ENCODE results near the gene ACOX1.

ACOX1 gene

DNA sequence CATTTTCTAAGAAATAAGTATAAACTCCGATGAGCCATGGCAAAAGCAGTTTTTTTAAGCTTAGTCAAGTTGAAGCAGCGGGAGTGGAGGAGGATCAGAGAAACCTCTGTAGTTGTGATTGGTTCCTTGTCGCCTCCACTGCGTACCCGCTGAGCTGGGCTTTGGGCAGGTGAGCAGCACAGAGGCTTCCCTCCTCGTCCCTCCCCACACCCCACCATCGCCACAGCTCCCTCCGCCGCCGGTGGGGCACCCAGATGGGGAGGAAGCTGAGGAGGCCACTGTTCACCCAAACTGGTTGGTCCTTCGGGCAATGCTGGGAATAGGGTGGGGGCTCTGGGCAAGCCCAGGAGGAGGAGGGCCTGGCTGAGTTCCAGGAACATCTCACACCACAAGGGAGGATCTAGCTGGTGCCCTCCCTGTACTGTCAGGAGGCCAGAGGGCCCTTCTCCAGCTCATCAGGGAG is 69.1 kb downstream of the ACOX1 start:
- peak; percentile 51 for DNase-seq (ENCODE audit: low read depth)
- TF ChIP-seq, protein P1, sequence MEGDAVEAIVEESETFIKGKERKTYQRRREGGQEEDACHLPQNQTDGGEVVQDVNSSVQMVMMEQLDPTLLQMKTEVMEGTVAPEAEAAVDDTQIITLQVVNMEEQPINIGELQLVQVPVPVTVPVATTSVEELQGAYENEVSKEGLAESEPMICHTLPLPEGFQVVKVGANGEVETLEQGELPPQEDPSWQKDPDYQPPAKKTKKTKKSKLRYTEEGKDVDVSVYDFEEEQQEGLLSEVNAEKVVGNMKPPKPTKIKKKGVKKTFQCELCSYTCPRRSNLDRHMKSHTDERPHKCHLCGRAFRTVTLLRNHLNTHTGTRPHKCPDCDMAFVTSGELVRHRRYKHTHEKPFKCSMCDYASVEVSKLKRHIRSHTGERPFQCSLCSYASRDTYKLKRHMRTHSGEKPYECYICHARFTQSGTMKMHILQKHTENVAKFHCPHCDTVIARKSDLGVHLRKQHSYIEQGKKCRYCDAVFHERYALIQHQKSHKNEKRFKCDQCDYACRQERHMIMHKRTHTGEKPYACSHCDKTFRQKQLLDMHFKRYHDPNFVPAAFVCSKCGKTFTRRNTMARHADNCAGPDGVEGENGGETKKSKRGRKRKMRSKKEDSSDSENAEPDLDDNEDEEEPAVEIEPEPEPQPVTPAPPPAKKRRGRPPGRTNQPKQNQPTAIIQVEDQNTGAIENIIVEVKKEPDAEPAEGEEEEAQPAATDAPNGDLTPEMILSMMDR (conservative IDR thresholded peaks at IDR 0.05; ENCODE audit: control insufficient read depth, insufficient read depth, low read depth, low read length), result no peak
- no peak overlapping the region for H3K4me3 ChIP-seq (ENCODE audit: control insufficient read depth, low read depth, low read length)

DNA sequence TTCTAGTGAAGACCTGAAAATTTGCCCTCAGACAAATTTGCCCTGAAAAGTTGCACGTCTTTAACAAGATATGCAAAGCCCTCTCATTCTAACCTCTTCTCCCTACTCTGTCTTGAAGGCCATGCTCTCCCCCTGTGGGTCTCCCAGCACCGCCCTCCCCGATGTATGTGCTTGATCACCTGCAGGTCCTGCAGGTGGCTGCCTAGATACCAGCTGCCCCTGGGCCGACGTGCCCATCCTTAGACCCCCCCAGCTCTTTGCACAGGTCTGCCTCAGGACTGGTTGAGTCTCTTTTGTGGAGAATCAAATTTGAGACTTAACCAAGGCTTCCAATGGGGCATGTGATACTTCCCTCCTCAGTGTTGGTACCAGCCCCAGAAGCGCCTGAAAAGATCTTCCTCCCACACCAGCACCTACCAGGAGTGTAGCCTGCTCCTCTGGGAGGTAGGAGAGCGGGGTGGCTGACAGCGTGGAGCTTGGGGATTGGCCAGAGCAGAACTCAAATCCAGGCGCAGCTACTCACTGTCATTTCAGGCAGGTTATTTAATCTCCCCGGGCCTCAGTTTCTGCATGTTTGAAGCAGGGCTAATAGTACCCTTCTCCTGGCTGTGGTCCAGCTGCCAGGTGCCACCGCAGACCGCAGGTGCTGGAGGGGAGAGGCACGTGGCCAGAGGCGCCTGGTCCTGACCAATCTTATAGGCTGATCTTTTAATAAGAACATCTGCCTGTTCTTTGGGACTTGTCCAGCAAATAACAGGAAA is 69.7 kb downstream of the ACOX1 start:
- no peak overlapping the region for H3K4me3 ChIP-seq (ENCODE audit: control insufficient read depth, low read depth, low read length)
- no peak for DNase-seq (ENCODE audit: low read depth)
- TF ChIP-seq, protein P1 (conservative IDR thresholded peaks at IDR 0.05; ENCODE audit: control insufficient read depth, insufficient read depth, low read depth, low read length), result no peak

DNA sequence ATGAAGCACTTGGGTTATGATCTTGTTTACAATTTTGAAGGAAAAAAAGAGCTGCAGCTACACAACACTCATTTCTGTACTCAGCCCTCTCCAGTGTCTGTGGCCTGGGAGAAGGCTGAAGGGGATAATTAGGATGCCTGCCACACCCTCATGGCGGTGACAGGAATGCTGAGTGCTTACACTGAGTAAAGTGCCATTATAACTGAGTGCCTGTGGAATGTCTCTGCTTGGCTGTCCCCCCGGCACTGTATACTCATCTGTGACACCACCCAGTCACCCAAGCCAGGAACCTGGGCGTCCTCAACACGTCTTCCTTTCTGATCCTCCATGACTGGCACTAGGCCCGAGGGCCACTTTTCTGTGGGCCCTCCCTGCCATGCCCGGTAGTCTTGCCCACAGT is 70.8 kb downstream of the ACOX1 start:
- DNase-seq (ENCODE audit: low read depth), result no peak
- H3K4me3 ChIP-seq (ENCODE audit: control insufficient read depth, low read depth, low read length), result no peak overlapping the region
- TF ChIP-seq, protein P1 (conservative IDR thresholded peaks at IDR 0.05; ENCODE audit: control insufficient read depth, insufficient read depth, low read depth, low read length), result no peak

DNA sequence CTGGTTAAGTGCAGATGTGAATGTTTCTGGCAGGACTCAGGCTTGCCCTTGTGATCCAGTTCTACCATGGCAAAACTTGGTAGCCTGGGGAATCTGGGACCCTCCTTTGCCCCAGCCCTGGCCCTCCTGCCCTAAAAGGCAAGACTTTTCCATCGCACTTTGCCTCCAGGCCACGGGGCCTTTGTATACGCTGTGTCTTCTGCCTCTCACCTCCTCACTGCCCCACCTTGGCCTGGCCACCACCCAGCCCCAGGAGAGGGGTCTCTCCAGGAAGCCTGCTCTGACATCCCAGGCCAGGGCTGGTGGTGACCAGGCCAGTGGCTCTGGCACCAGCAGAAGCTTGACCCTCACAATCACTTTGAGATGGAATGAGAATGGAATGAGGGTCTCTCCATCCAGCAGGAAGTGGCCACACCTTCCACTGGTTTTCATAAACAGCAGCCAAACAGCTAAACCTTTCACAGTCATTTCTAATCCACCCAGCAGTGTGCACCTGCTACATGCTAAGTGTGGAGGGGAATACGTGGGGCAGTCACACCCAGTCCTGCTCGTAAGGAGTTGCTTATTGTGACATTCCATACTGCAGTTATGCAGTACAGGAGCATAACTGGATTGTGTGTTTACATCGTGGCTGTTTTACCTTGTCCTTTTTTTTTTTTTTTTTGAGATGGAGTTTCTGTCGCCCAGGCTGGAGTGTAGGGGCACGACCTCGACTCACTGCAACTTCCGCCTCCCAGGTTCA is 72.7 kb downstream of the ACOX1 start:
- TF ChIP-seq, protein P1 (conservative IDR thresholded peaks at IDR 0.05; ENCODE audit: control insufficient read depth, insufficient read depth, low read depth, low read length), result no peak
- H3K4me3 ChIP-seq (ENCODE audit: control insufficient read depth, low read depth, low read length), result no peak overlapping the region
- no peak for DNase-seq (ENCODE audit: low read depth)

DNA sequence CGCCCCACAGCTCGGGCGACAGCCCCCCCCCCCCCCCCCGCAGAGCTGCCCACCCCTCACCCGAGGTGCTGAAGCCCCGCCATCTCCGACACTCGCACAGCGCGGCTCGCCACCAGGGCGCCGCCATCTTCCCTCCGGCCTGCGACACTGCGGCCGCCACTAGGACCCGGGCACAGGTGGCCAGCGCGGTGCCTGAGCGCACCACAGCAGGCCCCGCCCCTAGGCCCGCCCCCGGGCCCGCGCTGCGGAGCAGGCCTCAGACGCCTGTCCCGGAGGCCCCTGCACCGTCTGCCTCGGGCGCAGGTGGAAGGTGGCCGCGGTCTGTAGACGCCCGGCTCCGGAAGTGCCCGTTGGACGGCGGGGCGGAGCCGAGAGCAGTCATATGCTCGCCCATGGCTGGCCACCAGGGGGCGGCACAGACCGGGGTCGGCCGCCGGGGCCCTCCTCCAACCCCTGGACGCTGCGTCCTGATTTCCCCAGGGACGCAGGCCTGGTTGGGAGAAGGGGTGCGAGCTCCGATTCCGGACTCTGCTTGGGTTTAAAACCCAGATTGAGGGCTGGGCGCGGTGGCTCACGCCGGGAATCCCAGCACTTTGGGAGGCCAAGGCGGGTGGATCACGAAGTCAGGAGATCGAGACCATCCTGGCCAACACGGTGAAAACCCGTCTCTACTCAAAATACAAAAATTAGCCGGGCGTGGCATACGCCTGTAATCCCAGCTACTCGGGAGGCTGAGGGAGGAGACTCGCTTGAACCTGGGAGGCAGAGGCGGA is 74.0 kb downstream of the ACOX1 start, which contains the start of gene MRPL38:
MRPL38 (minus strand) TSS at position 136 of the 773 bp plus-strand sequence; CDS start at position 127, 9 bp downstream.
- TF ChIP-seq, protein P1 (conservative IDR thresholded peaks at IDR 0.05; ENCODE audit: control insufficient read depth, insufficient read depth, low read depth, low read length), result peak; percentile 60
- peak within 1 kb of the TSS; percentile 72 for H3K4me3 ChIP-seq (ENCODE audit: control insufficient read depth, low read depth, low read length)
- peak; percentile 89 for DNase-seq (ENCODE audit: low read depth)

DNA sequence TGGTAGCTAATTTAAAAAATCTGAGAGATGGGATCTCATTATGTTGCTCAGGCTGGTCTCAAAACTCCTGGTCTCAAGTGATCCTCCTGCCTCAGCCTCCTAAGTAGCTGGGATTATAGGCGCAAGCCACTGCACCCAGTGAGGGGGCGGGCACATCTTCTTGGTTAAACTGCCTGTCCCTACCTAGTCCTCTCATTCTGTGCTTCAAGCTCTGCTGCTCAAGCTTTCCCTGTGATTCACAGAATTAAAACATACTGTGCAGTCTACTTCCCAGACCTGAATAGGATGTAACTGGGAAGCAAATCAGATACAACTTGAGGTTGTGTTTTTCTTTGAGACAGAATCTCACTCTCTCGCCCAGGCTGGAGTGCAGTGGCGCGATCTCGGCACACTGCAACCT is 76.6 kb downstream of the ACOX1 start:
- no peak overlapping the region for H3K4me3 ChIP-seq (ENCODE audit: control insufficient read depth, low read depth, low read length)
- TF ChIP-seq, protein P1 (conservative IDR thresholded peaks at IDR 0.05; ENCODE audit: control insufficient read depth, insufficient read depth, low read depth, low read length), result no peak
- no peak for DNase-seq (ENCODE audit: low read depth)

Data from fibroblast of mammary gland (primary cell).